ENCODE data around the gene CDC42BPB. TPM values are rescaled to one million over a fixed set of nuclear protein-coding genes. Genes with fewer than 3 reads are reported as not detected.

The CDC42BPB gene
- total RNA-seq, 1 donor from 2014 or later, result 102 TPM

GRCh38 chr14:102903889-102904512 is 153.3 kb downstream of the CDC42BPB start:
- no peak for DNase-seq

GRCh38 chr14:102903248-102903888 is 154.0 kb downstream of the CDC42BPB start:
- TF ChIP-seq CTCF (IDR thresholded peaks at IDR 0.05), result no peak
- no peaks in the 10 kb centered on the region for H3K9me3 ChIP-seq
- intact Hi-C loops (cut with DNase I), result no loop called here
- no peaks in the 10 kb centered on the region for H3K4me1 ChIP-seq
- peaks cover 38% of the 10 kb centered on the region for H3K36me3 ChIP-seq
- no peak overlapping the region for H3K27ac ChIP-seq
- H3K4me3 ChIP-seq, result no peak overlapping the region
- H3K27me3 ChIP-seq, result no peaks in the 10 kb centered on the region
- DNase-seq (peak; percentile 61), ATAC-seq (peak; percentile 7)

More at GRCh38 chr14:102903889-102904512, 153.3 kb downstream of the CDC42BPB start:
- peaks cover 38% of the 10 kb centered on the region for H3K36me3 ChIP-seq
- TF ChIP-seq CTCF (IDR thresholded peaks at IDR 0.05), result no peak
- H3K27me3 ChIP-seq, result no peaks in the 10 kb centered on the region
- no peaks in the 10 kb centered on the region for H3K4me1 ChIP-seq
- no peak overlapping the region for H3K4me3 ChIP-seq
- H3K27ac ChIP-seq, result no peak overlapping the region
- H3K9me3 ChIP-seq, result no peaks in the 10 kb centered on the region
- ATAC-seq, result no peak
- intact Hi-C loops (cut with DNase I), result no loop called here

GRCh38 chr14:102902523-102903247 is 154.7 kb downstream of the CDC42BPB start:
- H3K4me1 ChIP-seq, result no peaks in the 10 kb centered on the region
- H3K9me3 ChIP-seq, result no peaks in the 10 kb centered on the region
- ATAC-seq (no peak), DNase-seq (peak; percentile 60)
- no peak overlapping the region for H3K4me3 ChIP-seq
- no peak overlapping the region for H3K27ac ChIP-seq
- H3K27me3 ChIP-seq, result no peaks in the 10 kb centered on the region
- H3K36me3 ChIP-seq, result peaks cover 38% of the 10 kb centered on the region
- TF ChIP-seq CTCF (IDR thresholded peaks at IDR 0.05), result no peak
- intact Hi-C loops (cut with DNase I), result no loop called here

- no peaks in the 10 kb centered on the region for H3K4me1 ChIP-seq
- no peak overlapping the region for H3K27ac ChIP-seq
- H3K9me3 ChIP-seq, result no peaks in the 10 kb centered on the region
- DNase-seq (peak; percentile 61), ATAC-seq (no peak)
- no peak for TF ChIP-seq CTCF (IDR thresholded peaks at IDR 0.05)
- peaks cover 34% of the 10 kb centered on the region for H3K36me3 ChIP-seq
- intact Hi-C loops (cut with DNase I), result no loop called here
- no peak overlapping the region for H3K4me3 ChIP-seq
- no peaks in the 10 kb centered on the region for H3K27me3 ChIP-seq
Measured at GRCh38 chr14:102902086-102902485, 155.3 kb downstream of the CDC42BPB start.

- TF ChIP-seq CTCF (IDR thresholded peaks at IDR 0.05), result no peak
- no peak overlapping the region for H3K27ac ChIP-seq
- no peak for ATAC-seq
Measured at GRCh38 chr14:102901633-102902032, 155.7 kb downstream of the CDC42BPB start.

More at GRCh38 chr14:102901633-102902032, 155.7 kb downstream of the CDC42BPB start:
- no peaks in the 10 kb centered on the region for H3K4me1 ChIP-seq
- peaks cover 29% of the 10 kb centered on the region for H3K36me3 ChIP-seq
- intact Hi-C loops (cut with DNase I), result no loop called here
- no peaks in the 10 kb centered on the region for H3K27me3 ChIP-seq
- H3K4me3 ChIP-seq, result no peak overlapping the region
- H3K9me3 ChIP-seq, result no peaks in the 10 kb centered on the region
- DNase-seq, result no peak

Measured in upper lobe of right lung (tissue), 1 donor.